ENCODE measurements around the gene CDK14. TPM values are rescaled to one million over a fixed set of nuclear protein-coding genes. Genes with fewer than 3 reads are reported as not detected.

The CDK14 gene
- polyA plus RNA-seq, 1 donor from 2014 or later, result 25.1 TPM

GRCh38 chr7:91069146-91069545 lies 473.0 kb downstream of the CDK14 start:
- no peaks in the 10 kb centered on the region for H3K36me3 ChIP-seq (ENCODE audit: insufficient read depth, low read length)
- no peak overlapping the region for H3K9ac ChIP-seq (ENCODE audit: low read length)
- H3K27ac ChIP-seq (ENCODE audit: low read length), result no peak overlapping the region
- TF ChIP-seq REST (IDR thresholded peaks at IDR 0.05; ENCODE audit: borderline replicate concordance) (no peak), TAF1 (IDR thresholded peaks at IDR 0.05; ENCODE audit: low read depth) (no peak), POLR2AphosphoS5 (IDR thresholded peaks at IDR 0.05) (no peak), EZH2 (IDR thresholded peaks at IDR 0.05; ENCODE audit: borderline replicate concordance, insufficient read depth, low read length, poor library complexity, severe bottlenecking) (no peak), CTCF (IDR thresholded peaks at IDR 0.05; ENCODE audit: poor library complexity, severe bottlenecking) (no peak)
- H2AFZ ChIP-seq (ENCODE audit: low read depth, low read length), result no peak overlapping the region
- no peaks in the 10 kb centered on the region for H4K20me1 ChIP-seq (ENCODE audit: insufficient read depth)
- H3K4me3 ChIP-seq (ENCODE audit: low read length), result no peak overlapping the region
- no peaks in the 10 kb centered on the region for H3K27me3 ChIP-seq (ENCODE audit: insufficient read depth, low read depth, low read length)
- no peaks in the 10 kb centered on the region for H3K9me2 ChIP-seq (ENCODE audit: insufficient read depth, low read length)
- H3F3A ChIP-seq (ENCODE audit: insufficient read depth, low read length, poor library complexity, severe bottlenecking), result no peaks in the 10 kb centered on the region
- no peak overlapping the region for H3K4me2 ChIP-seq (ENCODE audit: low read length)
- H3K9me3 ChIP-seq (ENCODE audit: low read length), result no peaks in the 10 kb centered on the region
- no peaks in the 10 kb centered on the region for H3K79me2 ChIP-seq (replicated peaks; ENCODE audit: insufficient read depth, low read length)

- Histone ChIP-seq H3K36me3 (ENCODE audit: insufficient read depth, low read length) (no peaks in the 10 kb centered on the region), H4K20me1 (ENCODE audit: insufficient read depth) (no peaks in the 10 kb centered on the region), H2AFZ (ENCODE audit: low read depth, low read length) (no peak overlapping the region), H3K9me2 (ENCODE audit: insufficient read depth, low read length) (no peaks in the 10 kb centered on the region), H3F3A (ENCODE audit: insufficient read depth, low read length, poor library complexity, severe bottlenecking) (no peaks in the 10 kb centered on the region), H3K9me3 (ENCODE audit: low read length) (no peaks in the 10 kb centered on the region), H3K27ac (ENCODE audit: low read length) (no peak overlapping the region), H3K4me3 (ENCODE audit: low read length) (no peak overlapping the region), H3K9ac (ENCODE audit: low read length) (no peak overlapping the region), H3K27me3 (ENCODE audit: insufficient read depth, low read depth, low read length) (no peaks in the 10 kb centered on the region), H3K79me2 (replicated peaks; ENCODE audit: insufficient read depth, low read length) (no peaks in the 10 kb centered on the region), H3K4me2 (ENCODE audit: low read length) (no peak overlapping the region)
- TF ChIP-seq REST (IDR thresholded peaks at IDR 0.05; ENCODE audit: borderline replicate concordance) (no peak), CTCF (IDR thresholded peaks at IDR 0.05; ENCODE audit: poor library complexity, severe bottlenecking) (no peak), TAF1 (IDR thresholded peaks at IDR 0.05; ENCODE audit: low read depth) (no peak), POLR2AphosphoS5 (IDR thresholded peaks at IDR 0.05) (no peak), SMC3 (conservative IDR thresholded peaks at IDR 0.05; ENCODE audit: poor library complexity) (no peak), MXI1 (conservative IDR thresholded peaks at IDR 0.05; ENCODE audit: poor library complexity, severe bottlenecking) (no peak), EZH2 (IDR thresholded peaks at IDR 0.05; ENCODE audit: borderline replicate concordance, insufficient read depth, low read length, poor library complexity, severe bottlenecking) (no peak), EP300 (conservative IDR thresholded peaks at IDR 0.05; ENCODE audit: poor library complexity, severe bottlenecking) (no peak), RAD21 (conservative IDR thresholded peaks at IDR 0.05) (no peak)
Observed at GRCh38 chr7:91079487-91079886, 483.4 kb downstream of the CDK14 start.
